Smooth muscle cell of the pulmonary artery (primary cell): ENCODE data around the gene CCDC192. TPM values are rescaled to one million over a fixed set of nuclear protein-coding genes. Genes with fewer than 3 reads are reported as not detected.

Source experiments
- total RNA-seq: library from RNA; depleted of rRNA; stranded (reverse); fragments of >200 nt; gene quantifications from 2 replicates; pipeline ENCODE4 v1.2.3, GENCODE V29; 2014

Gene CCDC192, protein sequence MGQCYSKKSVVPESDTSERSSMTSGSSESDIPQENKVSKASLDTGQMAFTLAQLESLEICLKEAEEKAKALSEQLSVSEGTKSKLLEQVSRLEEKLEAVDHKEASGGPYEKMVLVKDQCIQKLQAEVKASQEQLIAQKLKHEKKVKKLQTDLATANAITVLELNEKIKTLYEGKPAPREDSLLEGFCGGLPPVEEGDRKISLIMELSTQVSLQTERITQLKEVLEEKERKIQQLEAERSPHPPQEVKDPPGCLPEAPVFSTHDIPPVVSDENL
- not detected in 2 replicates for total RNA-seq

DNA sequence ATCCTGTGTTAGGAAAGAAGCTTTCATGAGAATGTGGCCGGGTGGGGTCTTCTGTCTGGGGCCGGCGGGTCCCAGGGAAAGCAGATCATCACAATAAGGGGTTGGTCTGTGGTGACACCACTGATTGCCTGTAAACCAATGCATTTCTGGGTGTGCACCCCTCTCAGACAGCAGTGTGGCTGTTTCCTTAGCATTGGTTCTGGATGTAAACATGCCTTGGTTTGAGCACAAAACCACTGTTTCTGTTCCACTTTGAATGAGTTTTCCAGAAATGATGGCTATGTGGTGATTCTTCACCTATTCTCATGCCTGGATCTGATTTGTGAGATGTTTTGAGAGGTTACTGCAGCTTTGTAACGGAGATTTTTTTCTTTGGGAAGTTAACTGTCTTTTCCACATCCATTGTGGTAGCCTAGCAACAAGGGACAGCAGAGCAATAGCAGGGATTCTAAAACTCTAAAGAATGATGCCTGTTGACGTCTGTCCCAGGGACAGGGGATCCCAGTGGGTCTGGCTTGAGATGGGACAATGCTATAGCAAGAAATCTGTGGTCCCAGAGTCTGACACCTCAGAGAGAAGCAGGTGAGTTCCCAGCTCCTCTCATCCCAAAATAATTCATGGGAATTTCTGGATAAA lies at the start of gene CCDC192:
TSS of gene CCDC192 (plus strand) at position 466 of the 636 bp plus-strand sequence. CDS start at position 521, 55 bp downstream.

Other genes starting within 250 kb of the CCDC192 start
- gene PRRC1, start 185.8 kb upstream of the CCDC192 start, total RNA-seq = 85.3 and 116 TPM in 2 replicates
- gene CTXN3, start 54.3 kb upstream of the CCDC192 start, total RNA-seq = not detected in 2 replicates